ENCODE results near the gene CNTN5.
"Not testable (repeated sequence)": the region's sequence is repeated elsewhere in the genome, so short reads cannot be mapped to it uniquely, and the experiment has no call there.

Gene CNTN5

DNA sequence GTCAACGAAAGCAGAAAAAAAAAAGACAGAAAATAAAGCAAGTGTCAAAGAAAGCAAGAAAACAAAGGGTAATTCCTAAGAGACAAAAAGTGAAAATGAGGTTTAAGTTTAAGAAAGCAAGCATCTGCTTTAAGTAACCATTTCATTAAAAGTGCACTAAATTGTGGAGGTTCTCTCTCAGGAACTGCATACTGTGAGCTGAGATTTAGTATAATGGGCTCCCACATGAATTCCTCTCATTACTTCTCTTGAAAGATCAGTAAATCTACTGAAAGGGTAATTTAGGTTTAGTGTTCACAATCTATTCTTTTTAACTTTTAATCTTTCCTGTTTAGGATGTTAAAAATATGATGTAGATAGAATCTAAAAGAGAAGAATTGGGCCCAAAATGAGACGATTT lies 1201.0 kb downstream of the CNTN5 start:
- no peak for DNase-seq (ENCODE audit: extremely low spot score, insufficient read length, low read depth)
- no peak for FAIRE-seq

DNA sequence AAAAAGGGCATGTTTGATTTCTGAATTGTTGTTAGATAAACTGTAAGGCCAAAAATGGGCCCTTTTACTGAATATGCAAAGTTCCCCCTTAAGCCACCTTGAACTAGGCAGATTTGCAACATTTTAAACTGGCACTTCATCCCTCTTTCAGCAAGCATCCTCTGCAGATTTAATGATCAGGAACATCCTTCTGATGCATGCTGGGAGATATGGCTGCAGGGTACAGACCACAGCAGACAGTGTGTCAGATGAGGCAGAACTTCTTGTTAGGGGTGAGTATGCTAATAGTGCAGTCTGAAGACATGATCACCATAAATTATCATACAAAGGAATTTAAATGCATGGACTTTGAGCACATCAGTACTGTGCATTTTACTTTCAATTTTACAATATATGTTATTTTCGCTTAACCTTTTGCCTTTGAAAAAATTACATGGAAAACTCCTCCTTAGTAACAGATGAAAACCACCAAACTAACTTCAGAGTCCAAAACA lies 1203.8 kb downstream of the CNTN5 start:
- DNase-seq (ENCODE audit: extremely low spot score, insufficient read length, low read depth) (no peak), FAIRE-seq (no peak)

DNA sequence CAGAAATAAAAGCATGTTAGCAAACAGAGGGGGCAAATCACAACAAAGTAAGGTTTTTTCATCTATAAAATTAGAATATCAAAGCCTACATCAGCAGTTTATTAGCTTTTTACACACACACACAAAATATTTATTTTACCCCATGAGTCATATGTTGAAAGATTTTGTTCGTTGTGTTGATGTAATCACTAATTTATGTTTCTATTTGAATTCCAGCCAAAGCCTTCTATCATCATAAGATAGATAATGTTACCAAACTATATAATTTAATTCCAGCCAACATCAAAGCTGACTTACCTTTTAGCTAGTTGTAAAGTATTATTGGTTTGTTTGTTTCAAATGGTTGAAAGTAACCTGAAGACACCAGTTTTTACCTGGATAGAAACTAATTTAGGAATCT lies 1208.3 kb downstream of the CNTN5 start:
- FAIRE-seq: no peak

DNA sequence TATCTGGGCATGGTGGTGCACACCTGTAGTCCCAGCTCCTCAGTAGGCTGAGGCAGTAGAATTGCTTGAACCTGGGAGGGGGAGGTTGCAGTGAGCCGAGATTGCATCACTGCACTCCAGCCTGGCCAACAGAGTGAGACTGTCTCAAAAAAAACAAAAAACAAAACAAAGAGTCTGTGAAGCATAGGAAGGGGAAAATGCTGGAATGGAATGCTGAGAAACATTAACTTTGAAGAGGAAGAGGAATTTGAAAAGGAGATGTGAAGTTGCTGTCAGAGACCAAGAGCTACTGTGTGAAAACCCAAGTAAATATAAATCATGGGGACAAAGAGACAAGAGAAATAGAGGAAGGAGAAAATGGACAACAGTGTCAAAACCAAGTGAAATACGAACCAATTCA lies 1211.3 kb downstream of the CNTN5 start:
- DNase-seq (ENCODE audit: extremely low spot score, insufficient read length, low read depth) (no peak), FAIRE-seq (no peak)

More for the DNA sequence above, 1208.3 kb downstream of the CNTN5 start:
- DNase-seq (ENCODE audit: extremely low spot score, insufficient read length, low read depth): no peak

DNA sequence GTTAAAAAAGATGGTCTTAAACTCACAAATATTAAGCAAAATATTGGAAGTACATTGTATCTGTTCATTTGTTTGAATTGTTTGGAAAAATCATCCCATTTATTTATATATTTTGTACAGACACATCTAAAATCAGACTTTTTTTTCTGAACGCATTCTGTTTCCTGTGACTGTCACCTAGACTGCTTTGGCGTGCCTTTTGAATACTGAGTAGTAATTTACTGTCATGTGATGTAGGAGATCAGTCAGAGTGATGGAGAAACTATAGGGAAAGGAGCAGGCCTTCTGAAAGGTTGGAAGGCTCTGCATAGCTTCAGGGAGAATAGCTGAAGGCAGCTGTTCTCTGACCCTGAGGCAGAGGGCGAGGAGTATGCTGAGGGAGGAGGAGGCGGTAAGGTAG lies 1214.3 kb downstream of the CNTN5 start:
- DNase-seq (ENCODE audit: extremely low spot score, insufficient read length, low read depth): no peak
- no peak for FAIRE-seq

DNA sequence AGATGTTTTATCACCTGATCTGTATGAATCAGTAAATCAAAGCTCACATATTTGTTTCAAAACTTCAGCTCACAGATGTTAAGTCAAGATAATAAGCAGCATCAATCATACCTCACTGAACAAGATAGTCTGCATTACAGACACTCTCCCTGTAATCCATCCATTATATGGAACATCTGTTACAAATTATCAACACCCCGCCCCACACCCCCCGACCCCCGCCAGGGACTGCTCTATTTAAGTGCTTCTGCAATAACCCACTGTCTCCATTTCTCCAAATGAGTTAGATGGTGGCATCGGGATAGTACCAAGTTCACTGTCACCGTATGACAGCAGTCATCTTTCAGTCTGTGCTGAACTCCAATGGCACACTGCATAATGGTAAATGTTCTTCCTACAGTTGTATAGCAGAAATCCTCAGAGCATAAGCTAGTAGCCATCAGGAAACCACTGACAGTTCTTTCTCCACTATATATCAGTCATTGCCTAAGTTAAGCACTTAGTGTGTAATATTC lies 1219.3 kb downstream of the CNTN5 start:
- no peak for DNase-seq (ENCODE audit: extremely low spot score, insufficient read length, low read depth)
- no peak for FAIRE-seq

DNA sequence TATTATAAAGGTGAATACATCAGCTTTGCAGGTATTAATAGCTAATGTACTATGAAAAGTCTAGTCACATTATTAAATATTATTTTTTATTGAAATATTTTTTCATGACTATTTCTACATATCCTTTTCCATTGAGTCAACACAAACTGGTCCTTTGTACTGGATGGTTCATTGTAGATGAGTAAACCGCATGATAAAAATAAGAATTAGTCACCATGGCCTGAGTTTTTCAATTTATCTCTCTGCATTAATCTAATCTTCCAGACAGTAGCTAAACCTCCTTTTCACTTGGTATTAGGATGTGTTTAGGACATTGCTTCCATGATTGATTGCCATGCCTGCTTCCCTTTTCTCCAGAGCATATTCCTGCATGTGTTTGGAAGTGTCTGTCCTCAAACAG lies 1227.0 kb downstream of the CNTN5 start:
- FAIRE-seq: no peak
- DNase-seq (ENCODE audit: extremely low spot score, insufficient read length, low read depth): no peak

DNA sequence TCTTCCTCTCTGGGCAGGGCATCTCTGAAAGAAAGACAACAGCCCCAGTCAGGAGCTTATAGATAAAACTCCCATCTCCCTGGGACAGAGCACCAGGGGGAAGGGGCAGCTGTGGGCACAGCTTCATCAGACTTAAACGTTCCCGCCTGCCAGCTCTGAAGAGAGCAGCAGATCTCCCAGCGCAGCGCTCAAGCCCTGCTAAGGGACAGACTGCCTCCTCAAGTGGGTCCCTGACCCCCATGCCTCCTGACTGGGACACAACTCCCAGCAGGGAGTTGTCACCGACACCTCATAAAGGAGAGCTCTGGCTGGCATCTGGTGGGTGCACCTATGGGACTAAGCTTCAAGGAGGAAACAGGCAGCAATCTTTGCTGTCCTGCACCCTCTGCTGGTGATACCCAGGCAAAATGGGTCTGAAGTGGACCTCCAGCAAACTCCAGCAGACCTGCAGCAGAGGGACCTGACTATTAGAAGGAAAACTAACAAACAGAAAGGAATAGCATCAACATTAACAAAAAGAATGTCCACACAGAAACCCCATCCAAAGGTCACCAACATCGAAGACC lies 1236.6 kb downstream of the CNTN5 start:
- FAIRE-seq; DNase-seq (ENCODE audit: extremely low spot score, insufficient read length, low read depth): not testable (repeated sequence)

DNA sequence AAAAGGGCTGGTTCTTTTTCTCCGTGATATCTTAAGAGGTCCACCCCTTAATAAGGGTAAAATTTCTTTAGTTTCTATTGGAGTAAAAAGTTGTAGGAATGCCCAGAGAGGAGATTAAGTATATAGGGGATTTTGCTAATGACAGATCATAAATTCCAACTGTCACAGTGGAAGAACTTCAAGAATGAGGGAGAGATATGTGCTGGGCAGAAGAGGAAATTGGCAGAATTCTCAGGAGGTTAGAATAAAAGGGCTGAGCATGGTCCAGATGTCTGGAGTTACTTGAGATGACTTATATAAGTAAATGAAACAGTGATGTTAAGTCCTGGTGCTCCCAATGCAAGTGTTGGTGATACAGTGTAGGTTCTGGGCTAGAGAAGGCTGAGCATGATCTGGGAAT lies 1248.8 kb downstream of the CNTN5 start:
- no peak for FAIRE-seq

DNA sequence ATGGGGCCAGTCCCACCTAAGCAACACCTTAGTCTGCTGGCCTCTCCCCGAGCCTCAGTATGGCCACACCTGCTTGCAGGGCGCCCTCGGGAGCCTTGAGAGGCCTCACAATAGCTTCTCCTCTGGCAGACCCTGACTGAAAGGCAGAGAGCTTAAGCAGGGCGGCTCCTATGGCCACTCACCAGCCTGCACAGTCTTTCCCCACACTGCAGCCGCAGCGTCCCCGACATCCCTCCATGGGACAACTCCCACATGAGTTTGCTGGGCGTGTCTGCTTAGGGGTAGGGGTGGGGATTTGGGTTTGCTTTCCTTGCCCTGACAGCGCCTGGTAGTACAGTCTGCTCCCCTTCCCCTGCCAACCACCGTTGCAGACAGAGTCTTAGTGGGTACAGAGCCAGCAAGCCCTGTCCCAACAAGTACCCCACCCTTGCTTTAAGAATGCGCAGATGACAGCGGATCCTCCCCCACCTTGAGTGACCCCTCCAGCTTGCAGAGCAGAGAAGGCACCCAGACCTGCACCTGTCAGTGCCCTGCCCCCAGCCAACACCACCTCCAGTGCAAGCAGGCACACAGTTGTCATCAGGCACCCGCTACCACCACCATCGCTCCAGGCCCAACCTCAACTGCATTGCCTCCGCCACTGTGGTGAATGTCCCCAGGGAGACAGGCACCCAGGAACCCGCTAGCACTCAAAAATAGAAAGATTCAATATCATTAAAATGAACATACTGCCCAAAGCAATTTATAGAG lies 1252.5 kb downstream of the CNTN5 start:
- no peak for FAIRE-seq
- DNase-seq (ENCODE audit: extremely low spot score, insufficient read length, low read depth): no peak

More for the DNA sequence above, 1248.8 kb downstream of the CNTN5 start:
- no peak for DNase-seq (ENCODE audit: extremely low spot score, insufficient read length, low read depth)

DNA sequence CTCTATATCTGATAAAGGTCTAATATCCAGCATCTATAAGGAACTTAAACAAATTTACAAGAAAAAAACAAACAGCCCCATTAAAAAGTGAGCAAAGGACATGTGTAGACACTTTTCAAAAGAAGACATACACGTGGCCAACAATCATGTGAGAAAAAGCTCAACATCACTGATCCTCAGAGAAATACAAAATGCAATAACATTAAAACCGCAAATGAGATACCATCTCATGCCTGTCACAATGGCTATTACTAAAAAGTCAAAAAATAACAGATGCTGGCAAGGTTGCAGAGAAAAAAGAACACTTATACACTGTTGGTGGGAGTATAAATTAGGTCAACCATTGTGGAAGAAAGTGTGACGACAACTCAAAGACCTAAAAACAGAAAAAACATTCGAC lies 1253.7 kb downstream of the CNTN5 start:
- not testable (repeated sequence) for FAIRE-seq; DNase-seq (ENCODE audit: extremely low spot score, insufficient read length, low read depth)

DNA sequence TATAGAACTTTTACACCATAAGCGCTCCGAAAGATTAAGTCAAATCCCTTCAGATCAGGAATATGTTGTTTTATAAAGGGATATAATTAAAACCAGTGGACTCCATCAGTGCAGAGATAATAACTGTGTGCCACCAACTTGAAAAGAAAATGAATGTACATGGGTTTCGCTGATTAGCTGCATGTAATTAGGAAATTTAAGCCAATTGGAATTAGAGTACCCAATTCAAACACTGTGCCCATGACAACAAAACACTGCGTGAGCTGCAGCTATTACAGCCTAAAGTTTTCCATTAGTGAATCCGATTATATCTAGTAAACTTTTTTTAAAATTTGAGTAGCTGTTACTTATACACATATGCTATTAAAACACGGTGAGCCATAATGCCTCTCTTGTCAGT lies 1274.0 kb downstream of the CNTN5 start:
- FAIRE-seq: no peak
- DNase-seq (ENCODE audit: extremely low spot score, insufficient read length, low read depth): no peak

DNA sequence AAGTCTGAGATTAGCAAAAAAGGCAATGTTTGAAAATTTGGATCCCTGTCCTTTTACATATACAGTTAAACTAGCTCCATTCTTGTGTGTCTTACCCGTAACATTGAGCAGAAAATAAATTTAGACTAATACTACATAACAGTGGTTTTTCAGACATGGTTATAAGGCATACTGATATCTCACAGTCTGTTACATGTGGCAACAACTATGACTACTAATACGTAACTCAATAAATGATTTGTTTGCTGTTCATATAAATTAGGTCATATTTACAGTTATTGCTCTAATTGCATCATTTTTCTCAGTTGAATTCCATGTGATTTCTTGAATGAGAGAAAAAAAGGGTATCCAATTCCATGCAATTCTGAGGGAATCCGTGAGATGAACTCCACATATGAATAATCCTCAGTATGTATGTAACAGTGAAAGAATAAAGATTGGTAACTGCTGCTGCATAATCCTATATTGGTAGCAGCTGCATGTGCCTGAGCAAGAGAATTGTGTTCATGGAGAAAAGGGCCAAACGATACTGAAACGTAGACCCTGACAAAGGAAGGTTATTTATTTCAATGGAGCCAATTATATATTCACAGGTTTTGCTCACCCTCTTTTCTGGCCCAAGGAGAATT lies 1275.4 kb downstream of the CNTN5 start:
- no peak for DNase-seq (ENCODE audit: extremely low spot score, insufficient read length, low read depth)
- no peak for FAIRE-seq

DNA sequence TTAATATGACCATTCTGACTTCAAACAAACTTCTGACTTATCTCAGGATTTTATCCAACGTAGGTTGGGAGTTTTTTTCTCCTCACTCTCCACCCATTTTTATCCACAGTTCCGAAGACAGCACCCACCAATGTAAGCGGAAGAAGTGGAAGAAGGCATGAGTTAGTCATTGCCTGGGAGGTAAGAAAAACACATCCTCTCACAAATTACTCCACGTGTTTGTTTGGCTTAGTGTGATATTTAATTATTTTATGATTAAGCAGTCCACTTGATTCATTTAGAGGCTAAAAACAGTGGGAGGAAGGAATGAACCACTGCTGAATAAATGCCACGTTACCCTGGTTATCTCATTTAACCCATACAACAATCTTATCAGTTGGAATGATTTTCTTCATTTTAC lies 1276.8 kb downstream of the CNTN5 start:
- FAIRE-seq: no peak
- DNase-seq (ENCODE audit: extremely low spot score, insufficient read length, low read depth): no peak

DNA sequence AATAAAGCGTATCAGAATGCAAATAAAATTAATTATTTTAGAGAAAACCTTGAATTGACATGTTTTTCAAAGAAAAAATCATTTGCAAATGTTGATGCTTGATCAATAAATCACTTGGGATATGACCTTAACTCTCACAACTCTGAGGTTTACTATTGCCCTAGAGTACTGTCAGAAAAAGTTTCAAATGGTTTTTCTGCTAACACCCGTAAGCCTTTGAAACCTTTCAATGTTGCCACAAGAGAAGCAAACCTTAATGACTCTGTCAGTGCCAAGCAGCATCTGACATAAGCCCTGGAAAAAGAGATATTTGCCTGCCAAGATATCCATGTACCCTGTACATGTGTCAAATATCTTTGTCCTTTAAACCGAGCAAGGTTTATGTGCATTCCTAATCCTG lies 1282.1 kb downstream of the CNTN5 start:
- DNase-seq (ENCODE audit: extremely low spot score, insufficient read length, low read depth) (no peak), FAIRE-seq (no peak)

DNA sequence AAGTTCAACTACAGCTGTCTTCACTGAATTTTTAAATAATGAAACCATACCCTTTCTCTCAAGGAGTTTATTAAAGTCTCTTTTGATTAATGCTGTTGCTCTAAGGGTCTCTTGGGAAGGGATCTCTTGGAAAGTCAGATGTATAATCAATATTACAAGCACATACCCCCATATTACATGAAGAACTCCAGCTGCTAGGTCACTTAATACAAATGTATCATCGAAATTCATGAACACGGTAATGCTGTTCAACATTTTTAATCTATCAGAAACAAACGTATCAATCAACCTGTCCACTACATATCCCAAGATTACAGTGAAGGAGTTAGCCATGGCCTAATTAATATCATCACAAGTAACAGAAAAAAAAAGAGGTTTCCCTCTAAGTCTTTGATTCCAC lies 1283.1 kb downstream of the CNTN5 start:
- DNase-seq (ENCODE audit: extremely low spot score, insufficient read length, low read depth): no peak
- no peak for FAIRE-seq

DNA sequence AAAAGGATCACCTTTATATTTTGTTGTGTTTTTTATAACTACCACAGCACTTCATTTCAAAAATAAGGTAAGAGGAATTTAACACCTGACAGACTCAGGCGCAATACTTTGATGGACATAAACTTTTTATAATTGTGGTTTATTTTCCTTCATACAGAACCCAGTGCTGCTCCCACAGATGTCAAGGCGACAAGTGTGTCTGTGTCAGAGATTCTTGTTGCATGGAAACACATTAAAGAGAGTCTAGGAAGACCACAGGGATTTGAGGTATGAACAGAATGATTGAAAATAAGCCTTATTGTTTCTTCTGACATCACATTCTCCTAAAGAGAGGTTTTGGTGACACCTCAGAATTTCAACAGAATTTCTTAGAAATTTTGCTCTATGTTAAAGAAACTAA lies 1287.5 kb downstream of the CNTN5 start:
- DNase-seq (ENCODE audit: extremely low spot score, insufficient read length, low read depth) (no peak), FAIRE-seq (no peak)

DNA sequence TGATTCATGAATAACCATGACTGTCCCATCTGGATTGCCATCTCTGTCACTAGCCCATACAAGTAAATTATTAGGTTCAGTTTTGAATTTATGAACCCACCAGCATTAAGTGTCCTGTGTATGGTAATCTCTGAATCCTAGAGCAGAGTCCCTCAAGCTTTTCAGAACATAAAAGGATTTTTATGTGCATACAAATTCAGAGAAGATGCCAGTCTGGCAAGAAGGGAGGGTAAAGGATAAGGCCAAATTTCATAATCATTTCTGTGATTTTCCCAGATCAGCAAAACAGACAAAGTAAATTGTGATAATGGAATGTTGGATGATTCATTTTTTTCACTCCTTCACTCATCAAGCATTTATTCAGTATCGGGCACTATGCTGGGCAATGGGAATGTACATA lies 1295.2 kb downstream of the CNTN5 start:
- no peak for DNase-seq (ENCODE audit: extremely low spot score, insufficient read length, low read depth)
- no peak for FAIRE-seq

DNA sequence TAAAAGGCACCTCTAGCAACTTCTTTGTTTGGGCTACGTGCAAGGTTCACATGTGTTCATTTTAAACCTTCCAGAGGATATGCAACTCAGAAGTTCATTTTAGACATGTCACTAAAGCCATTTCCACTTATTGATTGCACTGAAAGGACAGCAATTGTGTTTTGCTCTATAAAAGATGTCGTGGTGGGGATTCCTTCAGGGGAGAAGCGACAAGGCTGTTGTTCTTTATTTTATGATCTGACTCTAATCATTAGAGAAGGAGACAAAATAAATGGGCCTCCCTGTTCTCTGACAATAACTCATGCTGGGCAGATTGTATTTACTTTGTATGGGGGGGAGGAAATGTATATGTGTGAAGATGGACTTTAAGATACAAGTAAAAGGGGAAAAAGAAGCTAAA lies 1296.2 kb downstream of the CNTN5 start:
- DNase-seq (ENCODE audit: extremely low spot score, insufficient read length, low read depth): no peak
- FAIRE-seq: no peak

DNA sequence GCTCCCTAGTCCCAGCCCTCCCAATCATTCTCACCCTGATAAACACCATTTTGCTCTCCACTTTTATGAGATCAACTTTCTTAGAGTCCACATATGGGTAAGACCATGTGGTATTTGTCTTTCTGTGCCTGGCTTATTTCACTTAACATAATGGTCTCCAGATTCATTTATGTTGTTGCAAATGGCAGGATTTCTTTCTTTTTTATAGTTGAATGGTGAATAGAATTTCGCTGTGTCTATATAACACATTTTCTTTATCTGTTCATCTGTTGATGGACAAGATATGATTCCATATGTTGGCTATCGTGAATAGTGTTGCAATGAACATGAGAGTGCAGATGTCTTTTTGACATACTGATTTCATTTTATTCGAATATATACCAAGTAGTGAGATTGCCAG lies 1298.9 kb downstream of the CNTN5 start:
- DNase-seq (ENCODE audit: extremely low spot score, insufficient read length, low read depth) (no peak), FAIRE-seq (no peak)
